IMR-90 (cell line): Measurements from ENCODE around the gene HAGH. TPM values are rescaled to one million over a fixed set of nuclear protein-coding genes. Genes with fewer than 3 reads are reported as not detected.

ENCODE experiments used
- ATAC-seq: fragments of 200-7000 bp; cut with Tn5 transposase; 2 replicates; pipeline ENCODE4 v1.9.1; 2020; ENCODE audit warnings: low read depth, mild to moderate bottlenecking, moderate library complexity
- BruUV-seq: library from RNA; stranded (reverse); fragments of 400-500 nt; replicated peaks from 2 replicates; lab custom pipeline; 2021; lab: Mats Ljungman, UMichigan
- CTCF ChIA-PET: fragments of 300-600 bp; formaldehyde crosslinking; extraction: SDS; loops from one replicate; lab custom pipeline; 2021; ENCODE audit warnings: antibody characterized with exemption; lab: Yijun Ruan, JAX
- POLR2A ChIA-PET: fragments of 300-600 bp; sonication (Branson Sonifier 250); formaldehyde crosslinking; loops from one replicate; lab custom pipeline; 2022; ENCODE audit warnings: antibody characterized with exemption; ENCODE audit not compliant: unreplicated experiment; lab: Charles Lee
- DNase-seq: peaks from one replicate; pipeline ENCODE4 v3.0.0; 2013
- H2AFZ ChIP-seq: replicated peaks from 2 replicates; pipeline ENCODE3; 2013; ENCODE audit warnings: low read length, mild to moderate bottlenecking; ENCODE audit not compliant: poor library complexity
- H2AK5ac ChIP-seq: 2 replicates; pipeline ENCODE4 v1.6.1; 2013; ENCODE audit warnings: low read depth, low read length, inconsistent platforms
- H2AK9ac ChIP-seq: replicated peaks from 2 replicates; pipeline ENCODE3; 2013; ENCODE audit warnings: mild to moderate bottlenecking, low read depth, low read length, moderate library complexity; ENCODE audit not compliant: poor library complexity
- H2BK120ac ChIP-seq: 2 replicates; pipeline ENCODE4 v1.6.1; 2013; ENCODE audit warnings: low read depth, low read length, inconsistent platforms
- H2BK15ac ChIP-seq: 3 replicates; pipeline ENCODE4 v1.6.1; 2013; ENCODE audit warnings: low read depth, low read length, inconsistent platforms
- H2BK20ac ChIP-seq: 2 replicates; pipeline ENCODE4 v1.6.1; 2013; ENCODE audit warnings: low read depth, mild to moderate bottlenecking, inconsistent platforms, low read length, moderate library complexity
- H2BK5ac ChIP-seq: 2 replicates; pipeline ENCODE4 v1.6.1; 2013; ENCODE audit warnings: mild to moderate bottlenecking, low read depth, low read length, inconsistent platforms; ENCODE audit not compliant: poor library complexity, severe bottlenecking
- H3K14ac ChIP-seq: replicated peaks from 2 replicates; pipeline ENCODE4 v1.6.1; 2013; ENCODE audit warnings: low read depth, low read length, inconsistent platforms
- H3K18ac ChIP-seq: 2 replicates; pipeline ENCODE4 v1.6.1; 2013; ENCODE audit warnings: low read depth, low read length, control low read depth
- H3K23ac ChIP-seq: 2 replicates; pipeline ENCODE4 v1.6.1; 2013; ENCODE audit warnings: low read depth, low read length, inconsistent platforms
- H3K27ac ChIP-seq: 2 replicates; pipeline ENCODE4 v1.5.1; 2013; ENCODE audit warnings: mild to moderate bottlenecking, control low read depth, low read length; ENCODE audit not compliant: insufficient read depth
- H3K27me3 ChIP-seq: 2 replicates; pipeline ENCODE4 v1.6.1; 2013; ENCODE audit warnings: low read length; ENCODE audit not compliant: control insufficient read depth, insufficient read depth
- H3K36me3 ChIP-seq: 2 replicates; pipeline ENCODE4 v1.6.1; 2013; ENCODE audit warnings: low read length, mixed read lengths; ENCODE audit not compliant: control insufficient read depth, insufficient read depth
- H3K4ac ChIP-seq: 2 replicates; pipeline ENCODE4 v1.6.1; 2013; ENCODE audit warnings: low read depth, low read length, inconsistent platforms
- H3K4me1 ChIP-seq: 2 replicates; pipeline ENCODE4 v1.6.1; 2013; ENCODE audit warnings: low read length, mixed read lengths; ENCODE audit not compliant: control insufficient read depth, insufficient read depth
- H3K4me2 ChIP-seq: 2 replicates; pipeline ENCODE4 v1.6.1; 2013; ENCODE audit warnings: low read depth, mild to moderate bottlenecking, control low read depth, low read length, moderate library complexity
- H3K4me3 ChIP-seq: 2 replicates; pipeline ENCODE4 v1.5.1; 2013; ENCODE audit warnings: low read depth, mild to moderate bottlenecking, control low read depth, low read length, moderate library complexity; ENCODE audit not compliant: insufficient read depth
- H3K56ac ChIP-seq: 2 replicates; pipeline ENCODE4 v1.6.1; 2013; ENCODE audit warnings: low read length, inconsistent platforms; ENCODE audit not compliant: insufficient read depth; ENCODE audit errors: extremely low read depth
- H3K79me1 ChIP-seq, 2 experiments: 2 replicates each; pipeline ENCODE4 v1.6.1; 2013; ENCODE audit warnings: low read length in 2 of 2, inconsistent platforms in 1 of 2, low read depth in 1 of 2
- H3K9ac ChIP-seq: 2 replicates; pipeline ENCODE4 v1.6.1; 2013; ENCODE audit warnings: low read depth, low read length, control low read depth
- H3K9me1 ChIP-seq: 2 replicates; pipeline ENCODE4 v1.6.1; 2013; ENCODE audit warnings: low read length, inconsistent platforms; ENCODE audit not compliant: insufficient read depth
- H3K9me3 ChIP-seq: 2 replicates; pipeline ENCODE4 v1.6.1; 2013; ENCODE audit warnings: low read length; ENCODE audit not compliant: control insufficient read depth, insufficient read depth
- H4K20me1 ChIP-seq: 2 replicates; pipeline ENCODE4 v1.6.1; 2013; ENCODE audit warnings: low read length, inconsistent platforms; ENCODE audit not compliant: insufficient read depth
- H4K5ac ChIP-seq: 2 replicates; pipeline ENCODE4 v1.6.1; 2013; ENCODE audit warnings: mild to moderate bottlenecking, low read depth, low read length, control low read depth
- H4K8ac ChIP-seq, 2 experiments: 2 replicates each; pipeline ENCODE4 v1.6.1; 2013; ENCODE audit warnings: low read depth in 2 of 2, low read length in 2 of 2, control low read depth in 1 of 2, inconsistent platforms in 1 of 2
- H4K91ac ChIP-seq: 2 replicates; pipeline ENCODE4 v1.6.1; 2013; ENCODE audit warnings: low read depth, low read length, inconsistent platforms; ENCODE audit not compliant: insufficient read depth
- WGBS, 2 experiments: methylation state at CpG; one replicate each; pipeline versions ENCODE4 v1.1.5 to v1.1.7; 2013; ENCODE audit warnings: missing lambda C conversion rate in 2 of 2; ENCODE audit not compliant: insufficient read length in 1 of 2; ENCODE audit errors: extremely low coverage in 2 of 2; 5-methylcytosine and 5-hydroxymethylcytosine counted together
- dilution Hi-C: fragments of 300-500 bp; cut with HindIII; formaldehyde crosslinking; loops from one replicate; pipeline ENCODE4 v1.14.3; 2018; ENCODE audit warnings: low sequenced_read_pairs; ENCODE audit not compliant: unreplicated experiment
- in situ Hi-C: fragments of 300-500 bp; cut with MboI; formaldehyde crosslinking; loops from 3 replicates; pipeline ENCODE4 v1.14.3; 2019; ENCODE audit warnings: low sequenced_read_pairs, inconsistent platforms, mixed read lengths
- intact Hi-C: fragments of 100-400 bp; cut with micrococcal nuclease; formaldehyde crosslinking; loops from 2 replicates; pipeline ENCODE4 v1.10.0; 2022
- polyA plus RNA-seq, 3 experiments: library from polyadenylated mRNA; depleted of rRNA; stranded (reverse); fragments of >200 nt; gene quantifications; 2 replicates each; pipeline ENCODE4 v1.2.3, GENCODE V29; 2012; ENCODE audit warnings: low replicate concordance in 1 of 3
- total RNA-seq: library from RNA; depleted of rRNA; stranded (reverse); fragments of >200 nt; gene quantifications from 2 replicates; pipeline ENCODE4 v1.2.3, GENCODE V29; 2012
- TF ChIP-seq, protein P1 (sequence below): fragments of 150-350 bp; IDR thresholded peaks from 2 replicates; pipeline ENCODE4 v1.6.1; 2017; ENCODE audit warnings: mild to moderate bottlenecking, antibody characterized with exemption, low read length, low read depth
- TF ChIP-seq, protein P2 (sequence below): fragments of 150-350 bp; IDR thresholded peaks from 2 replicates; pipeline ENCODE4 v1.6.1; 2016; ENCODE audit warnings: low read depth, mild to moderate bottlenecking, low read length, moderate library complexity, borderline replicate concordance
- TF ChIP-seq, protein P3 (sequence below): conservative IDR thresholded peaks from 2 replicates; pipeline ENCODE4 v1.5.1; 2012; ENCODE audit warnings: mild to moderate bottlenecking, low read depth, low read length, improper control_type of control experiment

Gene HAGH
- total and polyA plus RNA-seq, 2 of the 4 experiments (the other 2 are of a cell fraction), result 30.8 to 52.2 TPM

DNA sequence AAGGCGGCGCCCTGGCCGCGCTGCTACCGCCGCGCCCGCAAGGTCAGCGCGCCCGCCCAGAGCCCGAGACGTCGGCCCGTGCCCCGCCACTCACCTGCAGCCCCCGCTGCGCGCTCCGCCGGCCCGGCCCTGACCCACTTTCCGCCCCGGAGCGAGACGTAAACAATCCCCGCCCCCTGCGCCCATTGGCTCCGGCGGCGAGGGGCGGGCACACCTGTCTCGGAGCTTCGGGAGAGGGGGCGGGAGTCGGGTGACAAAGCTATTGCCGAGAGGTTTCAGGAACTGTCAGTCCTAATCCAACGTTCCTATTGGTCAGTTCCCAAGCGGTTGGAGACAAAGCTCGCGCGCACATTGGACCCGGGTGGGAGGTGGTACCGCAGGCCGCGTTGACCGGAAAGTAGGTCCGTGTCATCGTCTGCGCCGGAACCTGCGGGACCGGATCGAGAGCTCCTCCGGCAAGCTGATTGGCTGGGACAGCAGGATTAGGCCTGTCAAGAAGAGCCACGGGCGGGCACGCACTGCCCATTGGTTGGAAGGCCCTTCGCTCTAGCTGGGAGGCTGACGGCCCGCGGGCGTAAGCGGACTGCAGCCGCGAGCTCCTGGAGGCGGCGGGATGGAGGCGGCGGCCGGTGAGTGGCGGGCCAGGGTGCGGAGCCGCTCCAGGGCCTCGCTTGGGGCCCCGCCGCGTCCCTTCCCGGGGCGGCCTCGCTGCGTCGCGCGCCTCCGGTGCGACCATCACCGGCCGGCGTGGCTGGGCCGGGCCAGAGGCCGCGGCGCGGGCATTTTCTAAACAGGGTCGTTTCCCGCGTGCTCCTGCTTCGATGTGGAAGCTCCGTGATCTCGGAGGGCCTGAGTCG, 44.0 kb downstream of the HAGH start, which contains the start of the genes NUBP2 and SPSB3 (continued):
- TF ChIP-seq, protein P1, sequence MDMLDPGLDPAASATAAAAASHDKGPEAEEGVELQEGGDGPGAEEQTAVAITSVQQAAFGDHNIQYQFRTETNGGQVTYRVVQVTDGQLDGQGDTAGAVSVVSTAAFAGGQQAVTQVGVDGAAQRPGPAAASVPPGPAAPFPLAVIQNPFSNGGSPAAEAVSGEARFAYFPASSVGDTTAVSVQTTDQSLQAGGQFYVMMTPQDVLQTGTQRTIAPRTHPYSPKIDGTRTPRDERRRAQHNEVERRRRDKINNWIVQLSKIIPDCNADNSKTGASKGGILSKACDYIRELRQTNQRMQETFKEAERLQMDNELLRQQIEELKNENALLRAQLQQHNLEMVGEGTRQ, result peak; percentile 17; the same call in 1 of the 2 replicates

DNA sequence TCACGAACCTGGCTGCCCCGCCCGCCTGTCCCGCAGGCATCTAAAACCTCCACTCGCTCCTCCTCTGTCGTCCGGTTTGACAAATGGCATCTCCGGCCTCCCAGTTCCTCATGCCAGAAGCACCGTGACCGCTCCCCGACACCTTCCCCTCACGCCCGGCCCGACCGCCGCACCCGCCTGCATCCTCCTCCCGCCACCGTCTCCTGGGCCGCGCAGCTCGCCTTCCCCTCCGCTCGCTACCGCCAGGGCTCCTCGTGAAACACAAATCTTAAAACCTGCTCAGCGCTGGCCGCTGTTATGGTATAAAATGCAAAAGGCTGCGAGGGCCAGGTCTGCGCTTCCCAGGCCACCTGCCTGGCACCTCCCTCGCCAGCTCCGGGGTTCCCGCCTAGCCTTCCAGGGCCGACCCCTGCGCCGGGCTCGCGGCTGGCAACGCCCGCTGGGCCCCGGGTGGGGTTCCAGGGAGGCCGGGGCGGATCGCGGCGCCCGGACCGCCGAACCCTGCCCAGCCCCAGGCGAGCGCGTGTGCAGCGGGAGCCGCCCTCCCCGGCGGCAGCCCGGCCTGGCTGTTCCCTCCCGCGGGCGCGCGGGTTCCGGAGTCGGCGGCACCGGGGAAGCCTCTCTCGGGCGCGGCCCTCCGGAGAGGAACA, 44.7 kb downstream of the HAGH start:
- Histone ChIP-seq H2BK15ac (no peak overlapping the region), H3K4ac (peak overlapping the region; percentile 0; the same call in 1 of the 2 replicates), H3K4me2 (peak overlapping the region; percentile 75), H3K9me1 (peaks cover 7% of the 10 kb centered on the region; the same call in 1 of the 2 replicates), H3K18ac (no peak overlapping the region), H3K27ac (peak overlapping the region; percentile 12; the same call in 1 of the 2 replicates), H3K36me3 (peaks cover 32% of the 10 kb centered on the region), H4K8ac (no peak overlapping the region), H2AFZ (peak overlapping the region; percentile 88), H3K9ac (peak overlapping the region; percentile 66), H3K14ac (no peak overlapping the region), H2BK120ac (no peak overlapping the region), H4K91ac (no peak overlapping the region), H4K5ac (no peak overlapping the region), H3K79me1 (peaks cover 17 to 66% of the 10 kb centered on the region in 2 experiments), H4K20me1 (peaks cover 40% of the 10 kb centered on the region), H2AK5ac (no peak overlapping the region), H3K4me3 (peak overlapping the region; percentile 79), H3K9me3 (no peaks in the 10 kb centered on the region), H3K4me1 (peaks cover 3% of the 10 kb centered on the region; the same call in 1 of the 2 replicates), H2AK9ac (peak overlapping the region; percentile 88), H2BK20ac (no peak overlapping the region), H2BK5ac (no peak overlapping the region), H3K23ac (no peak overlapping the region), H3K27me3 (no peaks in the 10 kb centered on the region), H3K56ac (no peak overlapping the region)
- DNase-seq (peak; percentile 6), ATAC-seq (peak; percentile 21)
- 1% methylated on average over 27 of the region's 70 CpGs; no CpG with 5 or more reads in 1 of the 2 experiments for WGBS, 2 experiments
- in situ Hi-C loops (no loop called here), dilution Hi-C loops (no loop called here), intact Hi-C loops (loop anchor here (5.0 kb wide), 1 partner anchor 45 kb away; the partner anchor contains the start of genes FAHD1 and HAGH)
- ChIA-PET POLR2A (no interaction called here), CTCF (interaction anchor here (1.2 kb wide), 1 partner anchor 141 kb away, joined by 3 read pairs; no protein-coding TSS in a partner anchor)
- TF ChIP-seq, protein P2, sequence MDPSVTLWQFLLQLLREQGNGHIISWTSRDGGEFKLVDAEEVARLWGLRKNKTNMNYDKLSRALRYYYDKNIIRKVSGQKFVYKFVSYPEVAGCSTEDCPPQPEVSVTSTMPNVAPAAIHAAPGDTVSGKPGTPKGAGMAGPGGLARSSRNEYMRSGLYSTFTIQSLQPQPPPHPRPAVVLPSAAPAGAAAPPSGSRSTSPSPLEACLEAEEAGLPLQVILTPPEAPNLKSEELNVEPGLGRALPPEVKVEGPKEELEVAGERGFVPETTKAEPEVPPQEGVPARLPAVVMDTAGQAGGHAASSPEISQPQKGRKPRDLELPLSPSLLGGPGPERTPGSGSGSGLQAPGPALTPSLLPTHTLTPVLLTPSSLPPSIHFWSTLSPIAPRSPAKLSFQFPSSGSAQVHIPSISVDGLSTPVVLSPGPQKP, result no peak
- TF ChIP-seq, protein P3, sequence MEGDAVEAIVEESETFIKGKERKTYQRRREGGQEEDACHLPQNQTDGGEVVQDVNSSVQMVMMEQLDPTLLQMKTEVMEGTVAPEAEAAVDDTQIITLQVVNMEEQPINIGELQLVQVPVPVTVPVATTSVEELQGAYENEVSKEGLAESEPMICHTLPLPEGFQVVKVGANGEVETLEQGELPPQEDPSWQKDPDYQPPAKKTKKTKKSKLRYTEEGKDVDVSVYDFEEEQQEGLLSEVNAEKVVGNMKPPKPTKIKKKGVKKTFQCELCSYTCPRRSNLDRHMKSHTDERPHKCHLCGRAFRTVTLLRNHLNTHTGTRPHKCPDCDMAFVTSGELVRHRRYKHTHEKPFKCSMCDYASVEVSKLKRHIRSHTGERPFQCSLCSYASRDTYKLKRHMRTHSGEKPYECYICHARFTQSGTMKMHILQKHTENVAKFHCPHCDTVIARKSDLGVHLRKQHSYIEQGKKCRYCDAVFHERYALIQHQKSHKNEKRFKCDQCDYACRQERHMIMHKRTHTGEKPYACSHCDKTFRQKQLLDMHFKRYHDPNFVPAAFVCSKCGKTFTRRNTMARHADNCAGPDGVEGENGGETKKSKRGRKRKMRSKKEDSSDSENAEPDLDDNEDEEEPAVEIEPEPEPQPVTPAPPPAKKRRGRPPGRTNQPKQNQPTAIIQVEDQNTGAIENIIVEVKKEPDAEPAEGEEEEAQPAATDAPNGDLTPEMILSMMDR, result 0 out of 2 replicates have a peak, but pooled peaks have one; percentile 5
- no TSS peak for BruUV-seq
